ENCODE measurements around the gene TENT5C.

DNA sequence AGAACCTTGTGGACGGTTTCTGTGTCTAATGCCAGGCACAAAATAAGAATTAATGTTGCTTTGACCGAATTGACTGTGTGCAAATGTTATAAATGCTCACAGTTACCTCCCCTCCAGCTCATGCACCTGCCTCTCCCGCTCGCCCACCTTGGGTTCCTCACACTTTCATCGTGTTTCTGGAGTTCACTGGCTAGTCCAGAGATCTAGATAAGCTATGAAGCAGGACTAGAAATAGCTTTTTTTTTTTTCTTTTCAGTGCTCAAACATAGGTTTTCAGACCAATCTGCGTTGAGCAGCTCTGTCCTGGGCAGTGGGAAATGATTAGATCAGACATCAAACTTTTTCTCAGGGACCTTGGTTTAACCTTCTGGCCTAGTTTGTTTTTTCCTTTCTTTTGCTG is 11.1 kb downstream of the TENT5C start:
- TF ChIP-seq, protein P1, sequence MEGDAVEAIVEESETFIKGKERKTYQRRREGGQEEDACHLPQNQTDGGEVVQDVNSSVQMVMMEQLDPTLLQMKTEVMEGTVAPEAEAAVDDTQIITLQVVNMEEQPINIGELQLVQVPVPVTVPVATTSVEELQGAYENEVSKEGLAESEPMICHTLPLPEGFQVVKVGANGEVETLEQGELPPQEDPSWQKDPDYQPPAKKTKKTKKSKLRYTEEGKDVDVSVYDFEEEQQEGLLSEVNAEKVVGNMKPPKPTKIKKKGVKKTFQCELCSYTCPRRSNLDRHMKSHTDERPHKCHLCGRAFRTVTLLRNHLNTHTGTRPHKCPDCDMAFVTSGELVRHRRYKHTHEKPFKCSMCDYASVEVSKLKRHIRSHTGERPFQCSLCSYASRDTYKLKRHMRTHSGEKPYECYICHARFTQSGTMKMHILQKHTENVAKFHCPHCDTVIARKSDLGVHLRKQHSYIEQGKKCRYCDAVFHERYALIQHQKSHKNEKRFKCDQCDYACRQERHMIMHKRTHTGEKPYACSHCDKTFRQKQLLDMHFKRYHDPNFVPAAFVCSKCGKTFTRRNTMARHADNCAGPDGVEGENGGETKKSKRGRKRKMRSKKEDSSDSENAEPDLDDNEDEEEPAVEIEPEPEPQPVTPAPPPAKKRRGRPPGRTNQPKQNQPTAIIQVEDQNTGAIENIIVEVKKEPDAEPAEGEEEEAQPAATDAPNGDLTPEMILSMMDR (IDR thresholded peaks at IDR 0.05; ENCODE audit: low read length) = no peak
- TF ChIP-seq EZH2 (IDR thresholded peaks at IDR 0.05; ENCODE audit: borderline replicate concordance, low read length) = no peak

Measured in OCI-LY1 (cell line).